WTC11 (cell line): ENCODE results near the gene KLRF1.

Experiments used
- GABPB1 ChIP-seq: sonication (generic); formaldehyde crosslinking; IDR thresholded peaks from 2 replicates; pipeline ENCODE4 v1.8.1; 2023; ENCODE audit warnings: mild to moderate bottlenecking, missing genetic modification reagents
- NR2C2 ChIP-seq: sonication (generic); formaldehyde crosslinking; IDR thresholded peaks from 2 replicates; pipeline ENCODE4 v1.8.0; 2022; ENCODE audit warnings: mild to moderate bottlenecking, missing genetic modification reagents

DNA sequence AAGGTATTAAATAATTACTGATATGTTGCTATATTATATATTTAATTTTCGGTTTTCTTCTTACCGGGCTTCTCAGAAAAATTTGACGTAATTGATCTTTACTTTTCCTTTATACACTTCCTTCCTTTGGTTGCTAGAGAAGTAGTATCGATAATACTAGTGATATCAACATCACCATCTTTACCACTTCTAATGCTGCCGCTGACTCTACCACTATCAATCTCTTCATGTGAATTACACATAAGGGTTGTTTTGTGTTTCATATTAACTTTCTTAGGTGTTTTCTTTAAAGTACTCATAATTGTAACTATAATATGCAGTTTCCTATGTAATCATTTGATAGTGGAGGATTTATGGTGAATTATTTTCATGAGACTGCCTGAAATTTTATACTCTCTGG, 30.9 kb upstream of the KLRF1 start:
- TF ChIP-seq GABPB1 (no peak), NR2C2 (CRISPR knock-in tag) (no peak)
